ENCODE data around the gene UTP20. TPM values are rescaled to one million over a fixed set of nuclear protein-coding genes. Genes with fewer than 3 reads are reported as not detected.

Gene UTP20
- total and polyA plus RNA-seq, 7 donors, result 0.60 to 10.7 (median 7.5) TPM

GRCh38 chr12:101424620-101425019, 144.7 kb downstream of the UTP20 start:
- Histone ChIP-seq H3K27me3 (no peaks in the 10 kb centered on the region), H3K9me3 (no peaks in the 10 kb centered on the region), H3K4me3 (no peak overlapping the region), H3K36me3 (no peaks in the 10 kb centered on the region), H3K4me1 (no peaks in the 10 kb centered on the region), H3K27ac (no peak overlapping the region)
- 73 to 95% methylated on average over 2 of the region's 2 CpGs for WGBS, 2 donors
- intact Hi-C loops (cut with DNase I), result no loop called here
- no peak for DNase-seq
- TF ChIP-seq POLR2AphosphoS5 (IDR thresholded peaks at IDR 0.05), result no peak
- no peak for TF ChIP-seq POLR2A (IDR thresholded peaks at IDR 0.05)
- TF ChIP-seq CTCF (IDR thresholded peaks at IDR 0.05), result no peak
- TF ChIP-seq EP300 (IDR thresholded peaks at IDR 0.05), result no peak

GRCh38 chr12:101430456-101430855, 150.6 kb downstream of the UTP20 start:
- DNase-seq, result no peak
- Histone ChIP-seq H3K27me3 (no peaks in the 10 kb centered on the region), H3K4me1 (no peaks in the 10 kb centered on the region), H3K27ac (no peak overlapping the region), H3K36me3 (no peaks in the 10 kb centered on the region), H3K4me3 (no peak overlapping the region), H3K9me3 (no peaks in the 10 kb centered on the region)
- 40 to 68% methylated on average over 2 of the region's 2 CpGs for WGBS, 2 donors
- TF ChIP-seq CTCF (IDR thresholded peaks at IDR 0.05) (no peak), POLR2A (IDR thresholded peaks at IDR 0.05) (no peak), POLR2AphosphoS5 (IDR thresholded peaks at IDR 0.05) (no peak), EP300 (IDR thresholded peaks at IDR 0.05) (no peak)
- intact Hi-C loops (cut with DNase I), result no loop called here

- DNase-seq, result no peak
- intact Hi-C loops (cut with DNase I), result no loop called here
Measured at GRCh38 chr12:101436136-101436535, 156.2 kb downstream of the UTP20 start.

More at GRCh38 chr12:101436136-101436535, 156.2 kb downstream of the UTP20 start:
- Histone ChIP-seq H3K4me1 (no peaks in the 10 kb centered on the region), H3K9me3 (no peaks in the 10 kb centered on the region), H3K4me3 (no peak overlapping the region), H3K36me3 (no peaks in the 10 kb centered on the region), H3K27me3 (no peaks in the 10 kb centered on the region), H3K27ac (no peak overlapping the region)
- TF ChIP-seq POLR2A (IDR thresholded peaks at IDR 0.05) (no peak), CTCF (IDR thresholded peaks at IDR 0.05) (no peak), POLR2AphosphoS5 (IDR thresholded peaks at IDR 0.05) (no peak), EP300 (IDR thresholded peaks at IDR 0.05) (no peak)

Small RNA genes lying within 50 kb of the gene (small RNA-seq; reads per million reads assigned to genes)
- gene RNU6-1068P (0 reads per million in 3 donors), gene RPS27P23 (0 reads per million in 3 donors)

Other genes with a start within 250 kb of the UTP20 start
- gene SLC5A8, start 69.9 kb upstream of the UTP20 start, total RNA-seq, result not detected
- gene SLC5A8, start 69.9 kb upstream of the UTP20 start, polyA plus RNA-seq, result under 1 TPM in 1 of 3 donors, not detected in 2; 0.22 TPM
- gene ARL1, start 127.7 kb downstream of the UTP20 start, total RNA-seq, result 10 to 100 TPM; 49.3 to 72.2 (median 70.3) TPM
- gene ARL1, start 127.7 kb downstream of the UTP20 start, polyA plus RNA-seq, result 10 to 100 TPM; 22.2 to 36.8 (median 34.5) TPM
- gene SPIC, start 195.2 kb downstream of the UTP20 start, total RNA-seq, result not detected
- under 1 TPM in 1 of 3 donors, not detected in 2; 0.77 TPM for gene SPIC, start 195.2 kb downstream of the UTP20 start, polyA plus RNA-seq